ENCODE measurements around the gene HDAC3. TPM values are rescaled to one million over a fixed set of nuclear protein-coding genes. Genes with fewer than 3 reads are reported as not detected.

Gene HDAC3
- polyA plus RNA-seq, 1 donor from 2014 or later, result 96.1 TPM

DNA sequence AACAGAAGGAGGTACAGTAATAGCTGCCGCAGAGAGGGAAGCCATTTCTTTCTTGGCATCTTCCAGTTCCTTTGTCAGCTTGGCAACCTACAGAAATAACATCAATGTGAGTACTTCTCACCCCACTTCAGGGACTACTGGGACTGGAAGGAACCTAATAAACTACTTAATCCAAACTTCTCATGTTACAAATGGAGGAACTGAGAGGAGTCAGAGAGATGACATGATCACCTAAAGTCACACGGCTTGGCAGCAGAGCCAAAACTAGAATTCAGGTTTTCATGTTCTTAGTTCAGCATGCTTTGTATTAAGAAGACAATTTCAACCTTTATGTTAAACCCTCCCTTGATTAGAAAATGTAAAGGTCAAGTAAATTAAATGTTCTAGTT lies 62.5 kb downstream of the HDAC3 start:
- H3K27me3 Mint-ChIP-seq, result no peaks in the 10 kb centered on the region
- H3K27ac Mint-ChIP-seq, result no peak overlapping the region
- no peaks in the 10 kb centered on the region for H3K9me3 Mint-ChIP-seq
- peaks cover 6 to 12% (median 10%) of the 10 kb centered on the region in 3 donors for H3K4me1 Mint-ChIP-seq
- no peak overlapping the region for H3K4me3 Mint-ChIP-seq
- H3K36me3 Mint-ChIP-seq, result peaks cover 7% of the 10 kb centered on the region

DNA sequence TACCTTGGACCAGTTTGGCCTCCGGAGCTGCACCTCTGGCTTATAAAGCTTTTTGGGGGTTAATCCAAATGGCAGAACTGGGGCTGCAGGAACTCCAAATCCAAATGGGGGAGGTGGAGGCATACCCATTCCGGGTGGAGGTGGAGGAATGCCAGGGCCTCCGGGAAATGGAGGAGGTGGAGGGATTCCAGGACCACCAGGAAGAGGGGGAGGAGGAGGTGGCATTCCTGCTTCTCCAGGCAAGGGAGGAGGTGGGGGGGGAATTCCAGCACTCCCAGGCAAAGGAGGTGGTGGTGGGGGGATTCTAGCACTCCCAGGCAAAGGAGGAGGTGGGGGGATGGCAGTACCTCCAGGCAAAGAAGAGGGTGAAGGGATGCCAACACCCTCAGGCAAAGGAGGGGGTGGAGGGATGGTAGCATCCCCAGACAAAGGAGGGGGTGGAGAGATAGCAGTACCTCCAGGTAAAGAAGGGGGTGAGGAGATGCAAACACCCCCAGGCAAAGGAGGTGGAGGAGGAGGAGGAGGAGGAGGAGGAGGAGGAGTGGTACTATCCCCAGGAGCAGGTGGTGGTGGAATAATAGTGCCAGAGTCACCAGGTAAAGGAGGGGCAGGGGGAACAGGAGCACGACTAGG lies 63.0 kb downstream of the HDAC3 start:
- H3K27ac Mint-ChIP-seq, result no peak overlapping the region
- H3K4me3 Mint-ChIP-seq, result no peak overlapping the region
- H3K36me3 Mint-ChIP-seq, result peaks cover 5% of the 10 kb centered on the region
- H3K27me3 Mint-ChIP-seq, result no peaks in the 10 kb centered on the region
- peaks cover 6 to 12% (median 10%) of the 10 kb centered on the region in 3 donors for H3K4me1 Mint-ChIP-seq
- no peaks in the 10 kb centered on the region for H3K9me3 Mint-ChIP-seq

Other genes with a start within 250 kb of the HDAC3 start
- gene PCDHGB4, start 249.2 kb downstream of the HDAC3 start, polyA plus RNA-seq, result 0.08 TPM
- not detected for gene PCDHGA8, start 244.2 kb downstream of the HDAC3 start, polyA plus RNA-seq
- 1.9 TPM for gene PCDHGB5, start 238.9 kb downstream of the HDAC3 start, polyA plus RNA-seq
- gene PCDHGA9, start 234.1 kb downstream of the HDAC3 start, polyA plus RNA-seq, result 0.29 TPM
- gene PCDHGB6, start 228.8 kb downstream of the HDAC3 start, polyA plus RNA-seq, result 0.39 TPM
- gene PCDHGA10, start 223.9 kb downstream of the HDAC3 start, polyA plus RNA-seq, result 0.15 TPM
- gene PCDHGB7, start 219.2 kb downstream of the HDAC3 start, polyA plus RNA-seq, result 0.21 TPM
- gene PCDHGA11, start 215.8 kb downstream of the HDAC3 start, polyA plus RNA-seq, result 0.15 TPM
- gene PCDHGA12, start 206.3 kb downstream of the HDAC3 start, polyA plus RNA-seq, result 0.59 TPM
- gene PCDHGC3, start 160.9 kb downstream of the HDAC3 start, polyA plus RNA-seq, result 3.9 TPM
- not detected for gene PCDHGC4, start 151.8 kb downstream of the HDAC3 start, polyA plus RNA-seq
- not detected for gene PCDHGC5, start 147.8 kb downstream of the HDAC3 start, polyA plus RNA-seq
- gene DIAPH1, start 17.8 kb downstream of the HDAC3 start, polyA plus RNA-seq, result 57.6 TPM
- 5.9 TPM for gene RELL2, start 148 bp upstream of the HDAC3 start, polyA plus RNA-seq
- 9.9 TPM for gene FCHSD1, start 14.6 kb upstream of the HDAC3 start, polyA plus RNA-seq
- not detected for gene ARAP3, start 45.4 kb upstream of the HDAC3 start, polyA plus RNA-seq
- 0.10 TPM for gene PCDH1, start 241.6 kb upstream of the HDAC3 start, polyA plus RNA-seq